Myocyte (in vitro differentiated cells): Measurements from ENCODE around the gene GKAP1. TPM values are rescaled to one million over a fixed set of nuclear protein-coding genes. Genes with fewer than 3 reads are reported as not detected.
"Not testable (repeated sequence)": the region's sequence is repeated elsewhere in the genome, so short reads cannot be mapped to it uniquely, and the experiment has no call there.

Source experiments
- DNase-seq: peaks from one replicate; pipeline ENCODE4 v3.0.0-alpha.2; 2012; ENCODE audit warnings: low read depth
- total RNA-seq: library from RNA; depleted of rRNA; stranded (reverse); fragments of >200 nt; gene quantifications from 2 replicates; pipeline ENCODE4 v1.2.3, GENCODE V29; 2014

Gene GKAP1
- total RNA-seq, 1 donor from 2014 or later = 2.7 TPM

- not testable (repeated sequence) for DNase-seq
Measured at GRCh38 chr9:83728591-83729368, 88.8 kb downstream of the GKAP1 start.

GRCh38 chr9:83724436-83724835, 93.1 kb downstream of the GKAP1 start:
- DNase-seq = no peak

GRCh38 chr9:83722726-83723495, 94.7 kb downstream of the GKAP1 start:
- no peak for DNase-seq

GRCh38 chr9:83721509-83721908, 96.1 kb downstream of the GKAP1 start:
- DNase-seq = no peak

- DNase-seq = no peak
Measured at GRCh38 chr9:83715794-83716193, 101.8 kb downstream of the GKAP1 start.

GRCh38 chr9:83715221-83715620, 102.3 kb downstream of the GKAP1 start:
- DNase-seq = no peak

GRCh38 chr9:83714329-83714728, 103.2 kb downstream of the GKAP1 start:
- DNase-seq = peak; percentile 3

- peak; percentile 63 for DNase-seq
Measured at GRCh38 chr9:83708515-83709158, 108.9 kb downstream of the GKAP1 start.

GRCh38 chr9:83707768-83708514, 109.6 kb downstream of the GKAP1 start, which contains the start of gene UBQLN1:
Gene UBQLN1 (minus strand): TSS chr9:83707958. CDS start chr9:83707679, 279 bp downstream.
- peak; percentile 93 for DNase-seq

GRCh38 chr9:83707518-83707767, 110.1 kb downstream of the GKAP1 start:
- DNase-seq = no peak

- DNase-seq = peak; percentile 73
Measured at GRCh38 chr9:83706676-83707517, 110.7 kb downstream of the GKAP1 start.

- not testable (repeated sequence) for DNase-seq
Measured at GRCh38 chr9:83705219-83705651, 112.3 kb downstream of the GKAP1 start.

GRCh38 chr9:83701769-83702168, 115.8 kb downstream of the GKAP1 start:
- peak; percentile 24 for DNase-seq

- no peak for DNase-seq
Measured at GRCh38 chr9:83701286-83701685, 116.3 kb downstream of the GKAP1 start.

- no peak for DNase-seq
Measured at GRCh38 chr9:83699615-83700014, 118.0 kb downstream of the GKAP1 start.

- no peak for DNase-seq
Measured at GRCh38 chr9:83698976-83699585, 118.5 kb downstream of the GKAP1 start.

- no peak for DNase-seq
Measured at GRCh38 chr9:83691492-83691891, 126.1 kb downstream of the GKAP1 start.
